HepG2 (cell line): ENCODE measurements around the gene FKBP5. TPM values are rescaled to one million over a fixed set of nuclear protein-coding genes. Genes with fewer than 3 reads are reported as not detected.
A peak's percentile ranks its signal among the peaks of the same experiment; 100 is the strongest.

ENCODE experiments used
- ATAC-seq: fragments of 200-7000 bp; cut with Tn5 transposase; 3 replicates; pipeline ENCODE4 v1.9.1; 2020; ENCODE audit warnings: mild to moderate bottlenecking, moderate library complexity
- BruUV-seq: library from RNA; stranded (reverse); fragments of 400-500 nt; replicated peaks from 2 replicates; lab custom pipeline; 2021; lab: Mats Ljungman, UMichigan
- CTCF ChIA-PET: fragments of 300-600 bp; formaldehyde crosslinking; extraction: SDS; loops from one replicate; lab custom pipeline; 2021; ENCODE audit warnings: low total read pairs, inconsistent platforms, low intra/inter-chr PET ratio; lab: Yijun Ruan, JAX
- POLR2A ChIA-PET: fragments of 350-600 bp; sonication (Branson Sonifier 250); formaldehyde crosslinking; loops from one replicate; lab custom pipeline; 2020; ENCODE audit warnings: antibody characterized with exemption, inconsistent platforms; lab: Yijun Ruan, JAX
- DNase-seq: peaks from one replicate; pipeline ENCODE4 v3.0.0-alpha.2; 2015; ENCODE audit warnings: low spot score
- FAIRE-seq: peaks from 3 replicates; lab custom pipeline; 2011; peaks lifted over from hg19 to GRCh38; lab: Jason Lieb, UNC
- H2AFZ ChIP-seq: one replicate; pipeline ENCODE4 v1.6.1; 2011; ENCODE audit warnings: low read length, inconsistent platforms
- H3K27ac ChIP-seq: fragments of 300-600 bp; 3 replicates; pipeline ENCODE4 v1.8.0; 2011; ENCODE audit warnings: mixed run types, mild to moderate bottlenecking, mixed read lengths, low read length, inconsistent platforms; ENCODE audit not compliant: insufficient read depth; ENCODE audit errors: extremely low read length
- H3K27me3 ChIP-seq, 2 experiments: fragments of 200-600 bp in 1 of 2; 2 replicates in 1 of 2; 3 replicates in 1 of 2; pipeline versions ENCODE4 v1.6.0 to v1.8.0; 2011; ENCODE audit warnings: low read length in 2 of 2, mild to moderate bottlenecking in 2 of 2, moderate library complexity in 2 of 2, inconsistent platforms in 1 of 2; ENCODE audit not compliant: insufficient read depth in 2 of 2, control insufficient read depth in 1 of 2
- H3K36me3 ChIP-seq, 2 experiments: fragments of 200-600 bp in 1 of 2; replicated peaks in 1 of 2; 2 replicates in 1 of 2; 3 replicates in 1 of 2; pipeline versions ENCODE4 v1.5.1 to v1.8.0; 2011; ENCODE audit warnings: low read length in 2 of 2, inconsistent platforms in 1 of 2; ENCODE audit not compliant: insufficient read depth in 2 of 2, control insufficient read depth in 1 of 2
- H3K4me1 ChIP-seq: 2 replicates; pipeline ENCODE4 v1.5.1; 2012; ENCODE audit warnings: low read length, inconsistent platforms; ENCODE audit not compliant: insufficient read depth
- H3K4me2 ChIP-seq: 2 replicates; pipeline ENCODE4 v1.6.0; 2011; ENCODE audit warnings: low read depth, low read length, inconsistent platforms
- H3K4me3 ChIP-seq, 3 experiments: fragments of 200-600 bp in 1 of 3; sonication (generic), shearing (Covaris generic) in 1 of 3; replicated peaks in 1 of 3; 2 replicates each; pipeline ENCODE4 v1.5.1; 2011 to 2016; ENCODE audit warnings: low read length in 3 of 3, inconsistent platforms in 2 of 3, low read depth in 2 of 3, mild to moderate bottlenecking in 2 of 3, control low read depth in 1 of 3, mixed read lengths in 1 of 3; ENCODE audit not compliant: insufficient read depth in 1 of 3
- H3K79me2 ChIP-seq: one replicate; pipeline ENCODE4 v1.6.1; 2011; ENCODE audit warnings: low read length, inconsistent platforms; ENCODE audit not compliant: insufficient read depth
- H3K9ac ChIP-seq: 2 replicates; pipeline ENCODE4 v1.6.0; 2011; ENCODE audit warnings: mild to moderate bottlenecking, low read depth, low read length, inconsistent platforms; ENCODE audit not compliant: insufficient read depth
- H3K9me3 ChIP-seq: 2 replicates; pipeline ENCODE4 v1.5.1; 2012; ENCODE audit warnings: mild to moderate bottlenecking, low read length
- H4K20me1 ChIP-seq: 2 replicates; pipeline ENCODE4 v1.6.0; 2011; ENCODE audit warnings: inconsistent platforms, mild to moderate bottlenecking, low read length, moderate library complexity; ENCODE audit not compliant: insufficient read depth
- ATF7 ChIP-seq, 2 experiments: fragments of 450-650 bp in 1 of 2; sonication (generic) in 1 of 2; formaldehyde crosslinking in 1 of 2; IDR thresholded peaks; 2 replicates each; pipeline versions ENCODE4 v1.4.0 to v1.6.1; 2016 to 2020; ENCODE audit warnings: antibody characterized with exemption in 1 of 2, mild to moderate bottlenecking in 1 of 2, missing genetic modification reagents in 1 of 2
- CEBPG ChIP-seq: IDR thresholded peaks from 2 replicates; pipeline ENCODE4 v1.6.1; 2016
- CREB1 ChIP-seq, 2 experiments: fragments of 450-650 bp in 1 of 2; IDR thresholded peaks; 2 replicates each; pipeline ENCODE4 v1.6.1; 2016 to 2017; ENCODE audit warnings: control low read depth in 1 of 2, mild to moderate bottlenecking in 1 of 2, missing compliant biosample characterization in 1 of 2, missing genetic modification characterization in 1 of 2
- FOXA3 ChIP-seq: IDR thresholded peaks from 2 replicates; pipeline ENCODE4 v1.6.1; 2016; ENCODE audit warnings: missing genetic modification reagents, missing compliant biosample characterization
- MTF1 ChIP-seq: sonication (generic); formaldehyde crosslinking; IDR thresholded peaks from 2 replicates; pipeline ENCODE4 v1.5.0; 2020; ENCODE audit warnings: missing genetic modification reagents
- NR2F6 ChIP-seq, 2 experiments: IDR thresholded peaks; 2 replicates each; pipeline ENCODE4 v1.6.1; 2016; ENCODE audit warnings: antibody characterized with exemption in 1 of 2, mild to moderate bottlenecking in 1 of 2
- PLRG1 ChIP-seq: fragments of 450-650 bp; conservative IDR thresholded peaks from 2 replicates; pipeline ENCODE4 v1.6.1; 2016
- PTBP1 ChIP-seq: fragments of 200-400 bp; formaldehyde crosslinking; IDR thresholded peaks from 2 replicates; pipeline ENCODE4 v1.6.1; 2018; ENCODE audit warnings: low read length, low read depth; ENCODE audit not compliant: poor library complexity, severe bottlenecking
- RFX1 ChIP-seq: fragments of 450-650 bp; IDR thresholded peaks from 2 replicates; pipeline ENCODE4 v1.6.1; 2017
- SAP130 ChIP-seq: IDR thresholded peaks from 2 replicates; pipeline ENCODE4 v1.6.1; 2016; ENCODE audit warnings: low read depth
- SMYD3 ChIP-seq: sonication (generic); formaldehyde crosslinking; IDR thresholded peaks from 2 replicates; pipeline ENCODE4 v1.8.1; 2023; ENCODE audit warnings: mild to moderate bottlenecking, missing genetic modification reagents
- SP4 ChIP-seq: sonication (generic); formaldehyde crosslinking; IDR thresholded peaks from 2 replicates; pipeline ENCODE4 v1.8.1; 2023; ENCODE audit warnings: mild to moderate bottlenecking, missing genetic modification reagents
- ZFP62 ChIP-seq: sonication (generic); formaldehyde crosslinking; IDR thresholded peaks from 2 replicates; pipeline ENCODE4 v1.4.0; 2020; ENCODE audit warnings: missing genetic modification reagents
- ZFX ChIP-seq: sonication (generic); formaldehyde crosslinking; IDR thresholded peaks from 2 replicates; pipeline ENCODE4 v1.4.0; 2020; ENCODE audit warnings: mild to moderate bottlenecking, low read depth, missing genetic modification reagents, moderate library complexity
- ZMYM3 ChIP-seq: sonication (generic); formaldehyde crosslinking; IDR thresholded peaks from 2 replicates; pipeline ENCODE4 v1.5.1; 2020; ENCODE audit warnings: mild to moderate bottlenecking, missing genetic modification reagents
- ZNF12 ChIP-seq: sonication (generic); formaldehyde crosslinking; IDR thresholded peaks from 2 replicates; pipeline ENCODE4 v1.5.0; 2020; ENCODE audit warnings: missing genetic modification reagents
- ZNF317 ChIP-seq: sonication (generic); formaldehyde crosslinking; IDR thresholded peaks from 2 replicates; pipeline ENCODE4 v1.5.0; 2020; ENCODE audit warnings: mild to moderate bottlenecking, missing genetic modification reagents
- ZNF619 ChIP-seq: sonication (generic); formaldehyde crosslinking; IDR thresholded peaks from 2 replicates; pipeline ENCODE4 v1.4.0; 2020; ENCODE audit warnings: mild to moderate bottlenecking, missing genetic modification reagents
- WGBS: methylation state at CpG from one replicate; pipeline ENCODE4 v1.1.6; 2017; ENCODE audit warnings: low lambda C conversion rate; 5-methylcytosine and 5-hydroxymethylcytosine counted together
- in situ Hi-C: cut with HindIII; loops from 2 replicates; pipeline ENCODE4 v1.10.0; 2017; ENCODE audit warnings: low pct_unique_long_range_greater_than_20kb; ENCODE audit not compliant: extremely low pct_ligation_motif_present
- intact Hi-C: fragments of 100-400 bp; cut with micrococcal nuclease; formaldehyde crosslinking; loops from one replicate; pipeline ENCODE4 v1.10.0; 2022; ENCODE audit not compliant: unreplicated experiment
- polyA plus RNA-seq, 8 experiments: library from polyadenylated mRNA; depleted of rRNA in 3 of 8; stranded (reverse) in 7 of 8; unstranded in 1 of 8; fragments of >200 nt; fragmentation: Illumina TruSeq in 4 of 8; extraction: Trizol in 4 of 8; gene quantifications; 2 replicates each; pipeline versions ENCODE4 v1.2.1 to v1.2.3, GENCODE V29; 2011 to 2016; ENCODE audit warnings: low read depth in 4 of 8, missing spikeins in 1 of 8, mixed read lengths in 1 of 8; ENCODE audit not compliant: insufficient read depth in 1 of 8
- total RNA-seq, 5 experiments: library from RNA; depleted of rRNA; stranded (reverse); fragments of >200 nt; fragmentation: Illumina TruSeq; extraction: Trizol; gene quantifications; 2 replicates each; pipeline ENCODE4 v1.2.3, GENCODE V29; 2016; ENCODE audit warnings: low read depth in 1 of 5
- TF ChIP-seq, protein P1 (sequence below): sonication (generic); formaldehyde crosslinking; IDR thresholded peaks from 2 replicates; pipeline ENCODE4 v1.5.0; 2020; ENCODE audit warnings: mild to moderate bottlenecking, missing genetic modification reagents, borderline replicate concordance
- TF ChIP-seq, protein P2 (sequence below): IDR thresholded peaks from 2 replicates; pipeline ENCODE4 v1.6.1; 2018; ENCODE audit warnings: missing genetic modification reagents, mild to moderate bottlenecking, missing compliant biosample characterization
- TF ChIP-seq, protein P3 (sequence below): sonication (generic); formaldehyde crosslinking; IDR thresholded peaks from 2 replicates; pipeline ENCODE4 v1.8.0; 2022; ENCODE audit warnings: missing genetic modification reagents, mild to moderate bottlenecking, borderline replicate concordance

The FKBP5 gene
- total and polyA plus RNA-seq, 2 of the 13 experiments (the other 11 are each of a cell fraction or from before 2014, with no cell fraction given) = 8.0 to 17.4 TPM

DNA sequence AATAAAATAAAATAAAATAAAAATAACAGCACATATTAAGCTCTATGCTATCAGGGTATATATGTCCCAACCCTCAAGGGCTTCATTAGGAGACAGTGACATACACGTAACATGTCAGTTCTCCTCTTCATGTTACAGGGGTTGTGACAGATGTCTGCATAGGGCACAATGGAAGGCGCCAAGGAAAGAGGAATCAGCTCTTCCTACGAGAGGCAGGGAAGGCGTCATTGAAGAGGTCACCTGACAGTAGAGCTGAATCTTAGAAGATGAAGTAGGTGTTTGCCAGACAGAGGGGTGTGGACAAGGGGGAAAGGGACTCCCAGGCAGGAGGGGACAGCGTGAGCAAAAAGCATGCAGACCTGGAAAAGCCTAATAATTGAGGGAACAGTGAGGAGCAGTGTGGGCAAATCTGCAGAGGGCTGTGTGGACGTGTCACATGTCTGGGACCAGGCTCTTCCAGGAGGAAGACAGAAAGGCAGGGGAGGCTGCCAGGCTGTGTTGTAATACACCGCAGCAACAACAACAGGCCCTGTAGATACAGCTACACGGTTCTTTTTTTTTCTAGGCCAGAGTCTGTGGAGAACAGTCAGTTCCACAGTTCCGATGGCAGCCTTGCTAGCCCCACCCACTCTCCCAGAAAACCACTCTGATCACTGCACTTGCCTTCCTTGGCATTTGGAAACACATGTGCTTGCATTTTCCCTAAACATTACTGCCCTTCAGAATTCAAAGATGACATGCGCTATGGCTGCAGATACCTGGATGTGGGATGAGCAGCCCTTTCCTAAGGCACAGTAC lies 2.5 kb upstream of the FKBP5 start:
- DNase-seq = no peak
- Histone ChIP-seq H3K27me3 (no peaks in the 10 kb centered on the region; a peak in 1 of 5 replicates), H2AFZ (peak overlapping the region; percentile 94), H4K20me1 (no peaks in the 10 kb centered on the region), H3K9ac (peak overlapping the region; percentile 33), H3K36me3 (no peaks in the 10 kb centered on the region), H3K4me3 (peak overlapping the region; percentile 13 to 59 (median 16); a peak in 5 of 6 replicates), H3K4me2 (peak overlapping the region; percentile 74), H3K79me2 (peaks cover 17% of the 10 kb centered on the region), H3K4me1 (peaks cover 29% of the 10 kb centered on the region), H3K27ac (no peak overlapping the region), H3K9me3 (no peaks in the 10 kb centered on the region)
- POLR2A ChIA-PET = no interaction called here
- FAIRE-seq = no peak
- intact Hi-C loops = no loop called here
- ATAC-seq = no peak
- no TSS peak for BruUV-seq
- WGBS = 40% methylated on average over 10 of the region's 10 CpGs
- CTCF ChIA-PET = no interaction called here
- in situ Hi-C loops = no loop called here
- TF ChIP-seq RFX1 (no peak), CREB1 (IDR thresholded peaks at IDR 0.05) (no peak), CREB1 (CRISPR knock-in tag; IDR thresholded peaks at IDR 0.05) (no peak), ZNF12 (peak; percentile 24; the same call in 1 of the 2 replicates), SAP130 (CRISPR knock-in tag) (peak; percentile 22), ZFP62 (CRISPR knock-in tag) (no peak), SP4 (0 out of 2 replicates have a peak, but pooled peaks have one; percentile 60), ZMYM3 (CRISPR knock-in tag) (0 out of 2 replicates have a peak, but pooled peaks have one; percentile 16), MTF1 (CRISPR knock-in tag) (no peak), ZNF317 (CRISPR knock-in tag) (0 out of 2 replicates have a peak, but pooled peaks have one; percentile 64), PTBP1 (no peak), CEBPG (CRISPR knock-in tag) (peak; percentile 11; the same call in 1 of the 2 replicates), PLRG1 (no peak), ATF7 (IDR thresholded peaks at IDR 0.05) (no peak), ATF7 (CRISPR knock-in tag; IDR thresholded peaks at IDR 0.05) (no peak), ZNF619 (0 out of 2 replicates have a peak, but pooled peaks have one; percentile 38), ZFX (CRISPR knock-in tag) (peak; percentile 27; the same call in 1 of the 2 replicates), NR2F6 (IDR thresholded peaks at IDR 0.05) (no peak), NR2F6 (CRISPR knock-in tag; IDR thresholded peaks at IDR 0.05) (no peak), SMYD3 (CRISPR knock-in tag) (no peak), FOXA3 (CRISPR knock-in tag) (0 out of 2 replicates have a peak, but pooled peaks have one; percentile 6)
- TF ChIP-seq, protein P1, sequence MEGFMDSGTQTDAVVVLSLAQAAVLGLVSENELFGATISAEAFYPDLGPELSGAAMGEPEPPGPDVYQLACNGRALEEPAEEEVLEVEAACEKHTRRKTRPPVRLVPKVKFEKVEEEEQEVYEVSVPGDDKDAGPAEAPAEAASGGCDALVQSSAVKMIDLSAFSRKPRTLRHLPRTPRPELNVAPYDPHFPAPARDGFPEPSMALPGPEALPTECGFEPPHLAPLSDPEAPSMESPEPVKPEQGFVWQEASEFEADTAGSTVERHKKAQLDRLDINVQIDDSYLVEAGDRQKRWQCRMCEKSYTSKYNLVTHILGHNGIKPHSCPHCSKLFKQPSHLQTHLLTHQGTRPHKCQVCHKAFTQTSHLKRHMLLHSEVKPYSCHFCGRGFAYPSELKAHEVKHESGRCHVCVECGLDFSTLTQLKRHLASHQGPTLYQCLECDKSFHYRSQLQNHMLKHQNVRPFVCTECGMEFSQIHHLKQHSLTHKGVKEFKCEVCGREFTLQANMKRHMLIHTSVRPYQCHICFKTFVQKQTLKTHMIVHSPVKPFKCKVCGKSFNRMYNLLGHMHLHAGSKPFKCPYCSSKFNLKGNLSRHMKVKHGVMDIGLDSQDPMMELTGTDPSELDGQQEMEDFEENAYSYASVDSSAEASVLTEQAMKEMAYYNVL (CRISPR knock-in tag) = 0 out of 2 replicates have a peak, but pooled peaks have one; percentile 38
- TF ChIP-seq, protein P2, sequence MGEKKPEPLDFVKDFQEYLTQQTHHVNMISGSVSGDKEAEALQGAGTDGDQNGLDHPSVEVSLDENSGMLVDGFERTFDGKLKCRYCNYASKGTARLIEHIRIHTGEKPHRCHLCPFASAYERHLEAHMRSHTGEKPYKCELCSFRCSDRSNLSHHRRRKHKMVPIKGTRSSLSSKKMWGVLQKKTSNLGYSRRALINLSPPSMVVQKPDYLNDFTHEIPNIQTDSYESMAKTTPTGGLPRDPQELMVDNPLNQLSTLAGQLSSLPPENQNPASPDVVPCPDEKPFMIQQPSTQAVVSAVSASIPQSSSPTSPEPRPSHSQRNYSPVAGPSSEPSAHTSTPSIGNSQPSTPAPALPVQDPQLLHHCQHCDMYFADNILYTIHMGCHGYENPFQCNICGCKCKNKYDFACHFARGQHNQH (CRISPR knock-in tag) = 0 out of 2 replicates have a peak, but pooled peaks have one; percentile 28
- TF ChIP-seq, protein P3, sequence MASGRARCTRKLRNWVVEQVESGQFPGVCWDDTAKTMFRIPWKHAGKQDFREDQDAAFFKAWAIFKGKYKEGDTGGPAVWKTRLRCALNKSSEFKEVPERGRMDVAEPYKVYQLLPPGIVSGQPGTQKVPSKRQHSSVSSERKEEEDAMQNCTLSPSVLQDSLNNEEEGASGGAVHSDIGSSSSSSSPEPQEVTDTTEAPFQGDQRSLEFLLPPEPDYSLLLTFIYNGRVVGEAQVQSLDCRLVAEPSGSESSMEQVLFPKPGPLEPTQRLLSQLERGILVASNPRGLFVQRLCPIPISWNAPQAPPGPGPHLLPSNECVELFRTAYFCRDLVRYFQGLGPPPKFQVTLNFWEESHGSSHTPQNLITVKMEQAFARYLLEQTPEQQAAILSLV (CRISPR knock-in tag) = peak; percentile 46; the same call in 1 of the 2 replicates
